ENCODE data around the gene ARPC4.
A peak's percentile ranks its signal among the peaks of the same experiment; 100 is the strongest.

The ARPC4 gene

GRCh38 chr3:9760779-9761505, 31.9 kb upstream of the ARPC4 start:
- DNase-seq (ENCODE audit: extremely low read depth, low read depth): no peak
- no peak for TF ChIP-seq CTCF (IDR thresholded peaks at IDR 0.05; ENCODE audit: low read depth, low read length, missing control alignments)
- no peak overlapping the region for H3K4me3 ChIP-seq (replicated peaks; ENCODE audit: low read depth, low read length)

- no peak for DNase-seq (ENCODE audit: extremely low read depth, low read depth)
- TF ChIP-seq CTCF (IDR thresholded peaks at IDR 0.05; ENCODE audit: low read depth, low read length, missing control alignments): no peak
- no peak overlapping the region for H3K4me3 ChIP-seq (replicated peaks; ENCODE audit: low read depth, low read length)
These were observed 31.0 kb upstream of the ARPC4 start for GRCh38 chr3:9761919-9762318.

- no peak for TF ChIP-seq CTCF (IDR thresholded peaks at IDR 0.05; ENCODE audit: low read depth, low read length, missing control alignments)
- H3K4me3 ChIP-seq (replicated peaks; ENCODE audit: low read depth, low read length): no peak overlapping the region
- DNase-seq (ENCODE audit: extremely low read depth, low read depth): no peak
These were observed 30.0 kb upstream of the ARPC4 start for GRCh38 chr3:9762871-9763270.

GRCh38 chr3:9765865-9766264, 27.0 kb upstream of the ARPC4 start:
- no peak overlapping the region for H3K4me3 ChIP-seq (replicated peaks; ENCODE audit: low read depth, low read length)
- DNase-seq (ENCODE audit: extremely low read depth, low read depth): no peak
- no peak for TF ChIP-seq CTCF (IDR thresholded peaks at IDR 0.05; ENCODE audit: low read depth, low read length, missing control alignments)

GRCh38 chr3:9767418-9767817, 25.5 kb upstream of the ARPC4 start:
- H3K4me3 ChIP-seq (replicated peaks; ENCODE audit: low read depth, low read length): no peak overlapping the region
- no peak for TF ChIP-seq CTCF (IDR thresholded peaks at IDR 0.05; ENCODE audit: low read depth, low read length, missing control alignments)
- DNase-seq (ENCODE audit: extremely low read depth, low read depth): no peak

GRCh38 chr3:9768141-9768775, 24.6 kb upstream of the ARPC4 start:
- TF ChIP-seq CTCF (IDR thresholded peaks at IDR 0.05; ENCODE audit: low read depth, low read length, missing control alignments): no peak
- DNase-seq (ENCODE audit: extremely low read depth, low read depth): no peak
- peak overlapping the region; percentile 75 for H3K4me3 ChIP-seq (replicated peaks; ENCODE audit: low read depth, low read length)
